GM13977 (cell line): ENCODE measurements around the gene CSPG4.

Experiments used
- DNase-seq: peaks from one replicate; pipeline ENCODE4 v3.0.0; 2012; ENCODE audit warnings: low spot score
- in situ Hi-C: fragments of 300-500 bp; cut with MboI; formaldehyde crosslinking; loops from one replicate; pipeline ENCODE4 v1.12.0; 2022; ENCODE audit warnings: low sequenced_read_pairs, low pct_unique_long_range_greater_than_20kb, mixed read lengths, inconsistent platforms; ENCODE audit not compliant: unreplicated experiment
- TF ChIP-seq, protein P1 (sequence below): IDR thresholded peaks from 2 replicates; pipeline ENCODE4 v1.5.1; 2012; ENCODE audit warnings: mild to moderate bottlenecking, control low read depth; ENCODE audit not compliant: insufficient read depth; ENCODE audit errors: extremely low read depth, missing control alignments

The CSPG4 gene

DNA sequence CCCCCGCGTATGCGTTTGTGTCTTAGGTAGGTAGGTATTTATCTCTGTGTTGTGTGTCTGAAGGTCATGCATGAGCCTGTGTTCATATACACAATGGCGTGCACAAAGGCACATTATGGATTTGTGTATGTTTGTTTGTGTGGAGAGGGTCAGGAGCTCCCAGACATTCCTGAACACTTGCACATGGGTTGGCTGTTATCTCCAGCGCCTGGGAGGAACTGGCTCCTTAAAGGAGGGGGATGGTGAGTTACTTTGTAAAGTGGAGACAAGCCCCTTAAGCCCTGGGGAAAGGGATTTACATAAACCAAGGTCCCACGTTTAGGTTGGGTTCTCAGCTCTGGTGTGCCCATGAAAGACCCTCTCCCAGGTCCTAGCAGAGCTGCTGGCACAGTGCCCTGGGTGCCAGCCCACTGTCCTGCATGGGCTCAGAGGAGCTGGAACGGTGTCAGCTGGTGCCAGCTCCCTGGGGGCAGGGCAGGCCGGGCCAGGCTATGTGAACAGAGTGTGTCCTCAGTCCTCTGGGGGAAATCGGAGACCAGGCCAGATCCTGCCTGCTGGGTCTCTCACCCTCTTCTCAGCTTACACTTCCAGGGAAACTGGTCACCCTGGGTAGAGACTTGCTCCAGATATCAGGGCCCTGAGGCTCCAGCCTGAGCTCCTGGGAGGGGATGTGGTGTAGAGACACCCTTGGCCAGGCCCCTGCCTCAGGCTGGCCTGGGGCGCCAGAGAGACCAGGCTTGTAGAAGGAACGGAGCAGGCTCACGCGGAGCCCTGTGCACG is 39.8 kb downstream of the CSPG4 start:
- TF ChIP-seq, protein P1, sequence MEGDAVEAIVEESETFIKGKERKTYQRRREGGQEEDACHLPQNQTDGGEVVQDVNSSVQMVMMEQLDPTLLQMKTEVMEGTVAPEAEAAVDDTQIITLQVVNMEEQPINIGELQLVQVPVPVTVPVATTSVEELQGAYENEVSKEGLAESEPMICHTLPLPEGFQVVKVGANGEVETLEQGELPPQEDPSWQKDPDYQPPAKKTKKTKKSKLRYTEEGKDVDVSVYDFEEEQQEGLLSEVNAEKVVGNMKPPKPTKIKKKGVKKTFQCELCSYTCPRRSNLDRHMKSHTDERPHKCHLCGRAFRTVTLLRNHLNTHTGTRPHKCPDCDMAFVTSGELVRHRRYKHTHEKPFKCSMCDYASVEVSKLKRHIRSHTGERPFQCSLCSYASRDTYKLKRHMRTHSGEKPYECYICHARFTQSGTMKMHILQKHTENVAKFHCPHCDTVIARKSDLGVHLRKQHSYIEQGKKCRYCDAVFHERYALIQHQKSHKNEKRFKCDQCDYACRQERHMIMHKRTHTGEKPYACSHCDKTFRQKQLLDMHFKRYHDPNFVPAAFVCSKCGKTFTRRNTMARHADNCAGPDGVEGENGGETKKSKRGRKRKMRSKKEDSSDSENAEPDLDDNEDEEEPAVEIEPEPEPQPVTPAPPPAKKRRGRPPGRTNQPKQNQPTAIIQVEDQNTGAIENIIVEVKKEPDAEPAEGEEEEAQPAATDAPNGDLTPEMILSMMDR = no peak
- in situ Hi-C loops = no loop called here
- no peak for DNase-seq

DNA sequence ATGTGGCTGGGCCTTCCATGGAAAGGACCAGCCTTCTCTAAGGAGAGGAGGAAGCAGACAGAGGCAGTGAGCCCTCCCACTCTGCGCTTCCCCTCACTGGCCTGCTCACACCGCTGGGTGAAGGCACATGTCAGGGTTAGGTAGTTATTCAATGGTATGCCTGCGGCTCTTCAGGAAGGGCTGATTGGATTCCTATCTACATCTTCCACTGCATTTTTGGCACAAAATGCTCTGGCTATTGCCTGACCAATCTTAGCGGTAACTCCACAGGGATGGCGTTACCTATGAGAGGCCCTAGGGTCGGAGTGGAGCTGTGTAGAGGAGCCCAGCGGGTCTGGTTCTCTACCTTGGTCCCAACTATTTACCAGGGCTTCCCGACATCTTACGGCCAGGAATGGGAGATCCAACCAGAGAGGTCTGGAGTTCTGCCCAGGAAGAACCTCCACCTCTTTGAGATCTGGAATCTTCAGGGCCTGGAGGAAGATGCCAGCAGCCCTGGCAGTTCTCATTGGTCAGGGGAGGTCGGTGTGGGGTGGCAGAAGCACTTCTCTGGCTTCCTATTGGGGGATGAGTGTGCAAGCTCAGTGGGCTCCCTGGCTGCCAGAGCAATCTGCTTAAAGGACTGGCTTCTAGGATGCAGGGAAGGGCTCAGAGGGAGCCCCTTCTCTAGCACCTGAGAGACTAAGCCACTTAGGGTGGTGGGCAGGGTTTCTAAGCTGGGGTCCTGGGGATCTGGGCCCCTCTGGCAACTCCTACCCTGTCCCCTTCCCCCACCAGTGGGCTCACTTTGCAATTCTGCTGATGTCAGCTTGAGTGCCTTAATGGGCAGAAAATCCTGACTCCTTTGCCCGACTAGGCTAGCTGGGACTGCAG is 40.7 kb downstream of the CSPG4 start:
- TF ChIP-seq, protein P1 = no peak
- in situ Hi-C loops = no loop called here

DNA sequence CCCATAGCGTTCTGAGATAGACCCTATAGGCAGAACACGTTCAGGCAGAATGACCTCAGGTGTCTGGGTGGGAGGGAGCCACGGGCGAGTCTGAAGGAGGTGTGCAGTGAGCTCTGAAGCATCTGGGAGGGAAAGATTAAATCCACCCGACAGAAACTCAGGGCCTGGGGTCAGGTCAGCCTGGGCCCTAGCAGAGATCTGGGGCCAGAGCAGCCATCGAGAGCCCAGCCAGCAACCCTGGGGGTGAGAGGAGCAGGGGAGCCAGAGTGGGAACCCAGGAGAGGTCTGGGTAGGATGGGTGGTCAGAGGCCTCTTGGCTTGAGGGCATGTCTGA is 42.8 kb downstream of the CSPG4 start:
- DNase-seq = no peak
- in situ Hi-C loops = no loop called here
- TF ChIP-seq, protein P1 = no peak

More for the DNA sequence above, 40.7 kb downstream of the CSPG4 start:
- no peak for DNase-seq

DNA sequence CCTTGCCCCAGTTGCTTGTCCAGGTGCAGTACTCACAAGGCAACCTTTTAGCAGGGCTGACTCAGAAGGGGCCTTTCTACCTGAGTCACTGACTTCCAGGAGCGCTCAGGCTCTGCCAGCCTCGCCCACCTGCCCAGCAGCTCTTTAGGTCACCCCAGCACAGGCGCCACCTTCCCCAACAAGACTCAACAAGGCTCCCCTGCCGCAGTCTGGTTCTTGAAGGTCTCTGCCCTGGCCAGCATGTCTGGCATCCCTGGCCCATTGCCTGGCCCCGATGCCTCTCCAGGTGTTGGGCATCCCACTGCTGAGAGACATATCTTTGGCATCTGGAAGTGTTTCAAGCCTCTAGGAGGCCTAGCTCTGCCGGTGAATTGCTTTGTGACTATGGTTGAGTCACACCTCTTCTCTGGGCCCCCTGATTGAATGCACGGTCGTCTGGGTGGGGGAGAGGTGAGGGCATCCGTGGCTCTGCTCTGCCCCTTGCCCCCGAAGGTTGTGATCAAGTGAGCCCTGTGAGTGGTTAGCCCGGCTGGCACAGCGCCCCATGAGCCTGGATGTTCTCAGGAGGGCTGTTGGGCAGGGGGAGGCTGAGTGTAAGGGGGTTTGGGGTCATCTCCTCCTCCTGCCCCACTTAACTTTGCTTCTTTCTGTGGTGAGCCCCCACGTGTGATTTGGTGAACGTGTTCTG is 43.3 kb downstream of the CSPG4 start:
- DNase-seq = no peak
- TF ChIP-seq, protein P1 = no peak
- in situ Hi-C loops = no loop called here

DNA sequence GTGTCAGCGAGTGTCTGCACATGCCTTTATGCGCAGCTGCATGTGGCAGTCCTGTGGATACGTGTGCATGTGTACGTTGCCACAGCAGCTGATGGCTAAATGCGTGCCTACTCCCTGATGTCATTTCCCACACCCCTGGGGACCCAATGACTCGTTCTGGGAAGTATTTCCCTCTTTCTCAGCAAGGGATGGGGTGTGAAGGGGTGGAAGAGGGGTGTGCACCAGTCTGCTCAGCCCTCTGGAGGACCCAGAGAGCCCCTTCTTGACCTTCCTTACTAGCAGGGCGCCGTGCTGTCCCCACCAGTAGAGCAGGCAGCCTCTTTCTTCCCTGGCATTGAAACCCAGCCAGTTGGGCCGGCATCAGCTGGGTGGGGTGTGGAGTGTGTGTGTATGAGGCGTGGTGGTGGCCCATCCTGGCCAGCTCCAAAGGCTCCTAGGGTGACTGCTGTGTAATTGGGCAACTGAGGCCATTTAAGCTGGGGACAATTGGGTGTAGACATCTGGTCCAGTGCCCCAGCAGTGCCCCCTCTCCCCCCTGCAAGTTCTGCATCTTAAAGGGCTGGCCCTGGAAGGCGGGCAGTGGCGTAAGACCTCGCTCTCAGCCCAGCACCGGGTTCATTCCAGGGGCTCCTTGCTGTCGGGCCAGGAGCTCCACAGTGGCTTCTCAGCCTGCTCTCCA is 45.7 kb downstream of the CSPG4 start:
- TF ChIP-seq, protein P1 = no peak
- no peak for DNase-seq
- in situ Hi-C loops = no loop called here

DNA sequence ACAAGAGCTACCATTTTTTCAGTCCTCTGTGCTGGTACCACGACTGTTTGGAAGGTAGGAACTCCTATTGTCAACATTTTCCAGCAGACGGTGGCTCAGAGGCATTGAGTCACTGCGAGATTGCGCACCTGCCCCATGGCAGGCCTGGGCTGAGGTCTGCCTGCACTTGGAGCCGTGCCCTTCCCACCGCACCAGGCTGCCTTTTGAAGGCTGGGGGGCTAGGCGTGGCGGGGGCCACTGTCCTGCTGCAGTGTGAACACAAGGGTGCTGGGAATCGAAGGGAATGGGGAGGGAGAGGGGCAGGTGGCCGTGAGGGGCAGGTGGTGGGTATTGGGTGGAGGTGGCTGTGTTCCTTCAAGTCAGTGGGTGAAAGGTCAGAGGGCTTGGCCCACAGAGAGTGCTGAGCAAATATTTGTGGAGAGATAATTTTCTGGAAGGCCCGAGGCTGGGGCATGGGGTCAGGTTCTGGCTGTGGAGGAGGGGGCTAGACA is 48.7 kb downstream of the CSPG4 start:
- in situ Hi-C loops = no loop called here
- DNase-seq = no peak
- TF ChIP-seq, protein P1 = no peak
